C4-2B (cell line): Measurements from ENCODE around the gene SPAAR.

Experiments
- H3K27ac ChIP-seq: fragments of 450-650 bp; 2 replicates; pipeline ENCODE4 v1.5.1; 2017
- ZFX ChIP-seq: fragments of 450-650 bp; IDR thresholded peaks from 2 replicates; pipeline ENCODE4 v1.6.1; 2017
- TF ChIP-seq, protein P1 (sequence below): fragments of 450-650 bp; conservative IDR thresholded peaks from 2 replicates; pipeline ENCODE4 v1.5.1; 2017; ENCODE audit warnings: mild to moderate bottlenecking

The SPAAR gene, protein sequence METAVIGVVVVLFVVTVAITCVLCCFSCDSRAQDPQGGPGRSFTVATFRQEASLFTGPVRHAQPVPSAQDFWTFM

DNA sequence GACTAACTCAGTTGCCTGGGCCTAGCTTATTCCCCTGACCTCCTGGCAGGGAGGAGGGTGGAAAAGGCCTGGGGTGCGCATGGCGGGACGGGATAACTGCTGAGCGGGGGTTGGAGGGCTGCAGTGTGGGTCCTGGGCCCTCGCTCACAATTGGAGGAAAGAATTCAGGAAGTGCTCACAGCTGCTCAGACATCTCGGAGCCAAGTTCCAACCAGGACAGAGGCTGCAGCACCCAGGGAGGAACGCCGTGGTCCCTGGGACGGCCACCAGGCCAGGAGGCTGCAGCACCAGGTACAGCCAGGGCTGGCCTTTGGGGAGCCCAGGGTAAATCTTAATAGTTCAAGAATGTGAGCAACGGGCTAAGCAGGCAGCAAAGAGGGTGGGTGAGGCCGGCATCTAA lies at the start of gene SPAAR:
SPAAR (plus strand) TSS at position 217 of the 400 bp plus-strand sequence. CDS start 974 bp downstream, outside the sequence.
- H3K27ac ChIP-seq, result peak within 1 kb of the TSS; percentile 10
- TF ChIP-seq, protein P1, sequence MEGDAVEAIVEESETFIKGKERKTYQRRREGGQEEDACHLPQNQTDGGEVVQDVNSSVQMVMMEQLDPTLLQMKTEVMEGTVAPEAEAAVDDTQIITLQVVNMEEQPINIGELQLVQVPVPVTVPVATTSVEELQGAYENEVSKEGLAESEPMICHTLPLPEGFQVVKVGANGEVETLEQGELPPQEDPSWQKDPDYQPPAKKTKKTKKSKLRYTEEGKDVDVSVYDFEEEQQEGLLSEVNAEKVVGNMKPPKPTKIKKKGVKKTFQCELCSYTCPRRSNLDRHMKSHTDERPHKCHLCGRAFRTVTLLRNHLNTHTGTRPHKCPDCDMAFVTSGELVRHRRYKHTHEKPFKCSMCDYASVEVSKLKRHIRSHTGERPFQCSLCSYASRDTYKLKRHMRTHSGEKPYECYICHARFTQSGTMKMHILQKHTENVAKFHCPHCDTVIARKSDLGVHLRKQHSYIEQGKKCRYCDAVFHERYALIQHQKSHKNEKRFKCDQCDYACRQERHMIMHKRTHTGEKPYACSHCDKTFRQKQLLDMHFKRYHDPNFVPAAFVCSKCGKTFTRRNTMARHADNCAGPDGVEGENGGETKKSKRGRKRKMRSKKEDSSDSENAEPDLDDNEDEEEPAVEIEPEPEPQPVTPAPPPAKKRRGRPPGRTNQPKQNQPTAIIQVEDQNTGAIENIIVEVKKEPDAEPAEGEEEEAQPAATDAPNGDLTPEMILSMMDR, result no peak
- TF ChIP-seq ZFX, result no peak

DNA sequence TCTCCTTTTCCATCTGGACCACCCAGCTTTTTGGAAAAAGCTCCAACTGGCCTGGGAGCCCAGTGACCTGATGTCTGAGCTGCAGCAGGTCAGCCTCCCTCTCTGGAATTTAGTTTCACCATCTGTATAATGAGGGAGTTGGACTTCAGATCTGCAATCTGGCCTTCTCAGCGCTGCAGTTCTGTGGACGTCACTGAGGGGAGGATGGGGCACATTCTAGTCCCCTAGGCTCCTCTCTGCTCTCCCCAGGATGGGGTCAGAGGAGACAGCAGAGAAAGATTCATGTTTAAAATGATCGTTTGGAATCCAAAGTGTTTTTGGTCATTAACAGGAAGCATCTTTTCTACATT lies 49.3 kb upstream of the SPAAR start:
- H3K27ac ChIP-seq, result no peak overlapping the region
- TF ChIP-seq, protein P1, result no peak
- TF ChIP-seq ZFX, result no peak

DNA sequence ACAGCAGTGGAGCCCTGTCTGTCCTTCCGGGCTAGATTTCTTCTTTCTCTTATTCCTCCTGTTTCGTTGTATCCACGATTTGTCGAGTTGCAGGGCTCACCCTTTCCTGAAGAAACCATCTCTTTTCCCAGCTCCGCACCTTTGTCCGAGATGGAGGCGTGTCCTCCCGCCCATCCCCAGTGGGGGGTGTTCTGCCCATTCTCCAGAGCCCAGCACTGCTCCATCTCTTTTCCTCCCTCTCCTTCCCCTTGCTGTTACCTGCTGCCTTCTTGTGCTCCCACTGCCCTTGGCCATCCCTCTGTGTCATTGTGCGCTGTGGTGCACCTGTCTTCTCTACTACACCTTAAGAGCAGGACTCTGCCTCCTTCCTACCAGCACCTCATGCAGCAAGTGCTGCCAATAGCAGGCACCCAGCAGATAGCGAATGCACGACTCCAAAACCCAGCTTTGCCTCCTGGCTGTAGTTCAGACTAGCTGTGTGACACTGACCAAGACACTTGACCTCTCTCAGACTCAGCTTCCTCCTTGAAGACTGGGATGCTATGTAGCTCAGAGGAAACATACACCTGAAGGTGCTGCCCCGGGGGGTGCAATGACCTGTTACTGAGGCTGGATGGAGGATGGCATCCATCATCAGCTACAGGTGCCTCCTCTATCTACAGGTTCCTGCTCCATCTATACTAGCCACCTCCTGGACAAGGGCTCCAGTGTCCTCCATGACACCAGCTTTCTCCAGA lies 48.0 kb upstream of the SPAAR start:
- TF ChIP-seq, protein P1, result no peak
- no peak for TF ChIP-seq ZFX

DNA sequence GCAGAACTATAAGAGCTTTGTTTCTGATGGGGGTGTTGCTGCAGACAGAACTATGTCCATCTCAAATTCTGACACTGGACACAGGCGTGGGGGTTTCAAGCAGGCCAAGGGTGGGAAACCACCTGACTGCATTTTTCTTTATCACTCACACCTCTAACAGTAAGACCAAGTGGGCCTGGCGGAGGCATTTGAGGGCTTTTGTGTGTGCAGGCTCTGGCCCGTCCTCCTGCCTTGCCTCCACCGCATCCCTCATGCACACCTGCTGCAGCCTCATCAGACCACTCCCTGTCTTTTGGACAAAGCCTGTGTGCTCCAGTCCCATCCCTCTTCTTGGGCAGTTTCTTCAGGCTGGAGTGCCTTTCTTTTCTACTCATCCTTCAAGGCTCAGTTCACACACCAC lies 47.0 kb upstream of the SPAAR start:
- no peak for TF ChIP-seq ZFX
- TF ChIP-seq, protein P1, result no peak
- no peak overlapping the region for H3K27ac ChIP-seq

More for the DNA sequence above, 48.0 kb upstream of the SPAAR start:
- no peak overlapping the region for H3K27ac ChIP-seq

DNA sequence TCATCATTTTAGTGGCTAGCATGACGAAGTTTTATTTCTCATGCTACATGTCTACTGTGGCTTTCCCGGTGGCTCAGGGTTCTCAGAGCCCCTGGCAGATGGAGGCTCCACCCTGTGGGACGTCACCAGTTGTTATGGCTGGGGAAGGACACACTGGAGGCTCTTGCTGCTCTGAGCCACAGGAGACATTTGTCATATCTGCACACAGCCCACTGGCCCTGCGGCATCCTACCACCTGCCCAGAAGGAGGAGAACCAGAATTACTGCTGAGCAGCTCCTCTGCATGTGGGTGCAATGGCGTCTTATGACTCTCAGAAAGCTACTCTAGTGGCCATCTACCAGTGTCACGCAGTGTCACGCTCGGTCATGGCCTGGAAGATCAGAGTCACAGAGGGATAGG lies 45.7 kb upstream of the SPAAR start:
- no peak overlapping the region for H3K27ac ChIP-seq
- TF ChIP-seq, protein P1, result no peak

DNA sequence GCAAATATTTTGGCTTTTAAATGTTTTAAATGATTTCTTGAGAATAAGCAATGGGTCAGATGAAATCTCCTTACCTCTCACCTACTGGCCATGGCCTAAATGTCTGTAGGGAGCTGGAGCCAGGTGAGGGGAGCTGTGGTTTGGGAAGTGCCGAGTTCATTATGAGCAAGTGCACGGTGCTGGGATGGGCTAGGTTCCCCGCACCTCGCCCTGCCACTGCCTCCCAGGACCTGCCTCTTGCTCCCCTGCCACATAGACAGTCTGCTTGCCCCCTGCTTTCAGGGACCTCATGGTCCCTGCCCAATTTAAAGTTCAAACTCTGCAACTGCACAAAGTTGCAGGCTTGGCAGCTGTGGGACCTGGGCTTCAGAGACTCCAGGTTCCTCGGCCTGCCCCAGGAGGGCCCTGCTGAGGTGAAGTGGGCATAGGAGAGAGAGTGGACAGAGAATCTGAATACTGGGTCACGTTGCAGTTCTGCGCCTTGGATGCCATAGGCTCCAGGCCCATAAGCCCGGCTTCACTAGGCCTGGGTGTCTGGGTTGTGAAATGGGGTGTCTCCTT lies 44.5 kb upstream of the SPAAR start:
- H3K27ac ChIP-seq, result no peak overlapping the region
- no peak for TF ChIP-seq ZFX
- TF ChIP-seq, protein P1, result no peak

DNA sequence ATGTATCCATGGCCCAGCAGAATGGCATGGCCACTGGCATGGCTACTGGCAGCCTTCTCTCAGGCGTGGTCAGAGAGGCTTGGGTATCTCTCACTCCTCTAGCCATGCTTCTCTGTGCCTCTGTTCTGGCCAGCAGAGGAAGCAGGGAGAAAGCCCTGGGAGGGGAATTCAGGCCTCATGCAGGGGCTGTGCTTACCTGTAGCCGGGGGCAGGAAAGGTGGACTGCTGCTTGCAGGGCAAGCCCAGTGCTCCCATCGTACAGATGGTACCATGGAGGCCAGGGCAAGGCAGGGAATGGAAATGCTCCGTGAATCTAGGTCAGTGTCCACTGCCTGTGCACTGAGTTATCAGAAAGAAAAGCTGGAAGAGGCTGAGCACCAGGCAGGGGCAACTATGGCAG lies 41.8 kb upstream of the SPAAR start:
- H3K27ac ChIP-seq, result no peak overlapping the region
- no peak for TF ChIP-seq ZFX
- TF ChIP-seq, protein P1, result no peak
